ENCODE results near the gene PLCL1.

Gene PLCL1

DNA sequence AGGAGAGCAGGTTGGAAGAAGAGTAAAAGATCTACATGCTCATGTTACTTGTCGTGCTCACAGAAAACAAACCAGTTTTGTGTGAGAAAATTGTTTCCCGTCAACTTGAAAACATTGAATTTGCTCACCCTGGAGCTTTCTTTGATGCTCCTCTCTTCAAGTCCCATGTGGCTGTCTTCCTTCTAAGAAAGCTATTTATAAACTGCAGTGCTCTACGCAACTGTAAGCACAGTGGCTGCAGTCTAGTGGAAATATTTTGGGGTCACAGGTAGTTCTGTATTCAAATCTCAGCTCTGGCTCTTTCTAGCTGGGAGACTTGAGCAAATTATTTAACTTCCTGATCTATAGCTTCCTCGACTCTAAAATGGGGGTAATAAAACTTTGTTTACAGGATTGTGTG, 211.8 kb downstream of the PLCL1 start:
- TF ChIP-seq TAF1 (IDR thresholded peaks at IDR 0.05; ENCODE audit: borderline replicate concordance, insufficient read depth, low read length) (no peak), POLR2AphosphoS5 (IDR thresholded peaks at IDR 0.05; ENCODE audit: low read depth, low read length) (no peak)

DNA sequence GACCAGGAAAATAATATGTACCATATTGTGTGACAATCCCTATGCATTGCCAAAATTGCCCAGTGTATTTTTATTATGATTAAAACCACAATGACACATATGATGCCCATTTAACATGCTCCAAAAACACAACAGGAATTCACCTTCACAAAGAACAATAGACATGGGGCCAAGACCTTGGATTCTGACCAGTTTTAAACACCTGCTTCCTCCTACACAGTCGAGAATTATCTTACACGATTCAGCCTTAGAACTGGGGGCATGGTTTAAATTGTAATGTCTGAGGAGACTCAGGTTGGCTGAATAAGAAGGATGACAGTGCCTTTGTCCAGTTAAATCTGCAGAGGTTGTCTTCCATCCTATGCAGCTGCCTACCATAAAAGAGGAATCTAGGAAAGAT, 212.7 kb downstream of the PLCL1 start:
- TF ChIP-seq, protein P1, sequence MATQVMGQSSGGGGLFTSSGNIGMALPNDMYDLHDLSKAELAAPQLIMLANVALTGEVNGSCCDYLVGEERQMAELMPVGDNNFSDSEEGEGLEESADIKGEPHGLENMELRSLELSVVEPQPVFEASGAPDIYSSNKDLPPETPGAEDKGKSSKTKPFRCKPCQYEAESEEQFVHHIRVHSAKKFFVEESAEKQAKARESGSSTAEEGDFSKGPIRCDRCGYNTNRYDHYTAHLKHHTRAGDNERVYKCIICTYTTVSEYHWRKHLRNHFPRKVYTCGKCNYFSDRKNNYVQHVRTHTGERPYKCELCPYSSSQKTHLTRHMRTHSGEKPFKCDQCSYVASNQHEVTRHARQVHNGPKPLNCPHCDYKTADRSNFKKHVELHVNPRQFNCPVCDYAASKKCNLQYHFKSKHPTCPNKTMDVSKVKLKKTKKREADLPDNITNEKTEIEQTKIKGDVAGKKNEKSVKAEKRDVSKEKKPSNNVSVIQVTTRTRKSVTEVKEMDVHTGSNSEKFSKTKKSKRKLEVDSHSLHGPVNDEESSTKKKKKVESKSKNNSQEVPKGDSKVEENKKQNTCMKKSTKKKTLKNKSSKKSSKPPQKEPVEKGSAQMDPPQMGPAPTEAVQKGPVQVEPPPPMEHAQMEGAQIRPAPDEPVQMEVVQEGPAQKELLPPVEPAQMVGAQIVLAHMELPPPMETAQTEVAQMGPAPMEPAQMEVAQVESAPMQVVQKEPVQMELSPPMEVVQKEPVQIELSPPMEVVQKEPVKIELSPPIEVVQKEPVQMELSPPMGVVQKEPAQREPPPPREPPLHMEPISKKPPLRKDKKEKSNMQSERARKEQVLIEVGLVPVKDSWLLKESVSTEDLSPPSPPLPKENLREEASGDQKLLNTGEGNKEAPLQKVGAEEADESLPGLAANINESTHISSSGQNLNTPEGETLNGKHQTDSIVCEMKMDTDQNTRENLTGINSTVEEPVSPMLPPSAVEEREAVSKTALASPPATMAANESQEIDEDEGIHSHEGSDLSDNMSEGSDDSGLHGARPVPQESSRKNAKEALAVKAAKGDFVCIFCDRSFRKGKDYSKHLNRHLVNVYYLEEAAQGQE (IDR thresholded peaks at IDR 0.05; ENCODE audit: insufficient read depth in 1 of 2, low read depth in 2 of 2, low read length in 2 of 2): no peak
- TF ChIP-seq FOXP2 (optimal IDR thresholded peaks at IDR 0.05; ENCODE audit: borderline replicate concordance, extremely low read depth, extremely low read length, insufficient read depth) (no peak), TAF1 (IDR thresholded peaks at IDR 0.05; ENCODE audit: borderline replicate concordance, insufficient read depth, low read length) (no peak), SIN3A (IDR thresholded peaks at IDR 0.05; ENCODE audit: borderline replicate concordance, insufficient read depth, low read length) (no peak), POLR2AphosphoS5 (IDR thresholded peaks at IDR 0.05; ENCODE audit: low read depth, low read length) (no peak)

DNA sequence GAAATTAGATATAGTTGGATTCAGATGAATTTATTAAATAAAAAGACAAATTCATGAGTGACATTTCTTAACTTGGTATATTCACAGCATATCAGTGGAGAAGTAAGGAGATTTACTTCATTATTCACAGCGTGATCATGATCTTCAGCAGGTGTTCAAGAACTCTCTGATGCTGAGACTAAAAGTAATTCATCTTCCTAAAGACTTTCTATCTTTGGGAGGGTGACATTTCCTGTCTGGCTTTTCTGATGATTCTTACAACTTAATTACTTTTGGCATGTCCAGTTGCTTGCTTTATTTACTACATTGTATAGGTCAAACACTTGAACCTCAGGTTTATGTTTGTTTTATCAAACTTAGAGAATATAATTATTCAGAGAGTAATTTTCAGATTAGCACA, 224.6 kb downstream of the PLCL1 start:
- TF ChIP-seq POLR2AphosphoS5 (IDR thresholded peaks at IDR 0.05; ENCODE audit: low read depth, low read length): no peak
- TF ChIP-seq, protein P1 (IDR thresholded peaks at IDR 0.05; ENCODE audit: insufficient read depth in 1 of 2, low read depth in 2 of 2, low read length in 2 of 2): no peak
- no peak for TF ChIP-seq SIN3A (IDR thresholded peaks at IDR 0.05; ENCODE audit: borderline replicate concordance, insufficient read depth, low read length)
- TF ChIP-seq TAF1 (IDR thresholded peaks at IDR 0.05; ENCODE audit: borderline replicate concordance, insufficient read depth, low read length): no peak
- no peak for TF ChIP-seq FOXP2 (optimal IDR thresholded peaks at IDR 0.05; ENCODE audit: borderline replicate concordance, extremely low read depth, extremely low read length, insufficient read depth)

DNA sequence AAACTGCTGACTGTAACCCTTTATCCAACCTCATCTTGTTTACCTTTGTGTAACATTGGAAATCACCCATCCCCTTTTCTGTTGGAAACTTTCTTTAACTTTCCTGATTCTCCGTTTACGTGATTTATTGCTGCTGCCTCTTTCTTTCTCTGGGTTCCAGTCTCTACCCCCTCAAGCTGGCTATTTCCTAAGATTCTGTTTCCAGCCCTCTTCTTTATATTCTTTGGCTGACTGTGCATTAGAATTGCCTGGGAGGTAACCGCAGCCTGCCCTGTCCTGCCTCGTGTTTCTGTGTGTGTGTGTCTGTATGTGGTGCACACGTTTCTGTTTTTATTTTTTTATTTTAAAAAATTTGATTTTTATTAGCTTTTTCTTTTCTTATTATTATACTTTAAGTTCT, 229.2 kb downstream of the PLCL1 start:
- no peak for TF ChIP-seq FOXP2 (optimal IDR thresholded peaks at IDR 0.05; ENCODE audit: borderline replicate concordance, extremely low read depth, extremely low read length, insufficient read depth)
- TF ChIP-seq, protein P1 (IDR thresholded peaks at IDR 0.05; ENCODE audit: insufficient read depth in 1 of 2, low read depth in 2 of 2, low read length in 2 of 2): no peak
- TF ChIP-seq TAF1 (IDR thresholded peaks at IDR 0.05; ENCODE audit: borderline replicate concordance, insufficient read depth, low read length): no peak
- no peak for TF ChIP-seq SIN3A (IDR thresholded peaks at IDR 0.05; ENCODE audit: borderline replicate concordance, insufficient read depth, low read length)
- TF ChIP-seq POLR2AphosphoS5 (IDR thresholded peaks at IDR 0.05; ENCODE audit: low read depth, low read length): no peak

DNA sequence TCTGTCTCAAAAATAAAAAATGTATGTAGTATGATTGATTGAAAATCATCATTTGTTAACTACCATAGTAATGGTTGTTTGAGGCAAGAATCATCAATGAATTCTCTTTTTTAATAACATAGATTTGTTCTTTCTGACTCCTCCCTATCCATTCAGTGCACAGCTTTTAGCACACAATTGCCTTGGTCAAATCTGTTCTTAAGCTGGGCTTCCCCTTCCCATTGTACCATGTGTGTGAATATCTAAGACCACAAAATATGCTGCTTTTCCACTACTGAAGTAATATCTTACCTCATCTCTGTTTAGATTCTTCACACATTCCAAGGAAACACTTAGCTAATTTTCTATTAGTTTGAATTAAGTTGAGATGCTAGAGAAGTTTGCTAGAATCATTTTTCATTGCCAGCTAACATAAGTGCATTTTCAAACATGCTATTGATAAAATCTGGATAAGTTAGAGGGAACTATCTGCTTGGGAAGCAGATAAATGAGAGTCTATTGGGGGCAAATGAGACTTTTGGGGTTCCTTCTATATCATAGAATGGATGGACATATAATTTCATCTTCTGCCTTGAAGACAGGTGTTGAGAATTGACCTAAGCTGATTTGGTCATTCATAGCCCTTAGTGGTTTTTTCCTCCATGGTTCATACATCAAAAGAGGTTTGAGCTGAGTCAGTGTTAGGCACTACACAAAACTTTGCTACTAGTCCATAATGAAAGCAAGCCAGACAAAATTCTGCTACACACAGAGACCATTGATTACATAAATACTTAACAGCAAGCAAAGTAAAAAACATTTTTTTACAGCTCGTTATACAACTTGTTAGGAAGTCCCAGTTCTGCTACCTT, 231.9 kb downstream of the PLCL1 start:
- TF ChIP-seq FOXP2 (optimal IDR thresholded peaks at IDR 0.05; ENCODE audit: borderline replicate concordance, extremely low read depth, extremely low read length, insufficient read depth) (no peak), TAF1 (IDR thresholded peaks at IDR 0.05; ENCODE audit: borderline replicate concordance, insufficient read depth, low read length) (no peak), SIN3A (IDR thresholded peaks at IDR 0.05; ENCODE audit: borderline replicate concordance, insufficient read depth, low read length) (no peak), POLR2AphosphoS5 (IDR thresholded peaks at IDR 0.05; ENCODE audit: low read depth, low read length) (no peak)
- TF ChIP-seq, protein P1 (IDR thresholded peaks at IDR 0.05; ENCODE audit: insufficient read depth in 1 of 2, low read depth in 2 of 2, low read length in 2 of 2): no peak

Measured in PFSK-1 (cell line).